Endothelial cell of umbilical vein (primary cell): ENCODE measurements around the gene CACNA2D3. TPM values are rescaled to one million over a fixed set of nuclear protein-coding genes. Genes with fewer than 3 reads are reported as not detected.

Source experiments
- BruUV-seq: library from RNA; stranded (reverse); fragments of 400-500 nt; replicated peaks from 2 replicates; lab custom pipeline; 2021; lab: Mats Ljungman, UMichigan
- CTCF ChIA-PET: fragments of 300-600, 350-600 bp; sonication (Branson Sonifier 250); formaldehyde crosslinking; loops from one replicate; lab custom pipeline; 2021; ENCODE audit warnings: antibody characterized with exemption, inconsistent platforms; lab: Charles Lee
- POLR2A ChIA-PET: fragments of 300-600, 350-600 bp; sonication (Branson Sonifier 250); formaldehyde crosslinking; loops from one replicate; lab custom pipeline; 2021; ENCODE audit warnings: antibody characterized with exemption, inconsistent platforms; lab: Charles Lee
- DNase-seq: peaks from one replicate; pipeline ENCODE4 v3.0.0-alpha.2; 2011; ENCODE audit warnings: low read depth, low spot score
- FAIRE-seq: peaks from 2 replicates; lab custom pipeline; 2011; peaks lifted over from hg19 to GRCh38; lab: Jason Lieb, UNC
- H2AFZ ChIP-seq: 2 replicates; pipeline ENCODE4 v1.6.0; 2012; ENCODE audit warnings: low read depth, low read length, control low read depth, inconsistent platforms
- H3K27ac ChIP-seq: 2 replicates; pipeline ENCODE4 v1.5.1; 2011; ENCODE audit warnings: low read depth, mild to moderate bottlenecking, control low read depth, low read length, moderate library complexity; ENCODE audit not compliant: insufficient read depth
- H3K27me3 ChIP-seq, 2 experiments: 2 replicates each; pipeline versions ENCODE4 v1.6.0 to v1.6.1; 2011; ENCODE audit warnings: low read length in 2 of 2, mixed read lengths in 1 of 2; ENCODE audit not compliant: control insufficient read depth in 2 of 2, insufficient read depth in 2 of 2
- H3K36me3 ChIP-seq, 2 experiments: 2 replicates in 1 of 2; 3 replicates in 1 of 2; pipeline ENCODE4 v1.5.1; 2011; ENCODE audit warnings: low read length in 2 of 2, mild to moderate bottlenecking in 1 of 2, moderate library complexity in 1 of 2; ENCODE audit not compliant: control insufficient read depth in 2 of 2, insufficient read depth in 2 of 2; ENCODE audit errors: extremely low read depth in 1 of 2
- H3K4me1 ChIP-seq: 3 replicates; pipeline ENCODE4 v1.5.1; 2011; ENCODE audit warnings: mild to moderate bottlenecking, low read length; ENCODE audit not compliant: control insufficient read depth, insufficient read depth; ENCODE audit errors: extremely low read depth
- H3K4me2 ChIP-seq: 2 replicates; pipeline ENCODE4 v1.6.1; 2011; ENCODE audit warnings: low read length, control low read depth, mixed read lengths; ENCODE audit not compliant: insufficient read depth
- H3K4me3 ChIP-seq, 3 experiments: fragments of 200-600 bp in 1 of 3; sonication (generic), shearing (Covaris generic) in 1 of 3; replicated peaks in 1 of 3; 2 replicates each; pipeline ENCODE4 v1.5.1; 2011 to 2016; ENCODE audit warnings: control low read depth in 3 of 3, low read length in 3 of 3, mild to moderate bottlenecking in 2 of 3, inconsistent platforms in 1 of 3, low read depth in 1 of 3, moderate library complexity in 1 of 3; ENCODE audit not compliant: insufficient read depth in 1 of 3
- H3K79me2 ChIP-seq: 2 replicates; pipeline ENCODE4 v1.6.0; 2012; ENCODE audit warnings: low read length, inconsistent platforms; ENCODE audit not compliant: control insufficient read depth, insufficient read depth
- H3K9ac ChIP-seq: replicated peaks from 2 replicates; pipeline ENCODE3; 2011; ENCODE audit warnings: low read length, control low read depth; ENCODE audit not compliant: insufficient read depth; ENCODE audit errors: extremely low read depth
- H3K9me1 ChIP-seq: replicated peaks from 3 replicates; pipeline ENCODE4 v1.6.0; 2011; ENCODE audit warnings: mild to moderate bottlenecking, low read length; ENCODE audit not compliant: control insufficient read depth, insufficient read depth; ENCODE audit errors: extremely low read depth
- H3K9me3 ChIP-seq: replicated peaks from 2 replicates; pipeline ENCODE4 v1.5.1; 2012; ENCODE audit warnings: low read length, inconsistent platforms; ENCODE audit not compliant: control insufficient read depth, insufficient read depth
- H4K20me1 ChIP-seq: replicated peaks from 2 replicates; pipeline ENCODE3; 2011; ENCODE audit warnings: mild to moderate bottlenecking, low read length; ENCODE audit not compliant: control insufficient read depth, insufficient read depth; ENCODE audit errors: extremely low read depth
- EZH2 ChIP-seq: IDR thresholded peaks from 2 replicates; pipeline ENCODE4 v1.6.1; 2012; ENCODE audit warnings: borderline replicate concordance, low read depth, mild to moderate bottlenecking, moderate library complexity, low read length, inconsistent platforms; ENCODE audit not compliant: severe bottlenecking
- FOS ChIP-seq: IDR thresholded peaks from 2 replicates; pipeline ENCODE4 v1.6.1; 2011; ENCODE audit warnings: mild to moderate bottlenecking, low read length, moderate library complexity, borderline replicate concordance; ENCODE audit not compliant: insufficient read depth
- GATA2 ChIP-seq: IDR thresholded peaks from 2 replicates; pipeline ENCODE4 v1.7.0; 2011; ENCODE audit warnings: low read depth, mild to moderate bottlenecking, moderate library complexity, mixed read lengths, low read length; ENCODE audit not compliant: insufficient read length, insufficient read depth
- JUN ChIP-seq: IDR thresholded peaks from 2 replicates; pipeline ENCODE4 v1.6.1; 2011; ENCODE audit warnings: borderline replicate concordance, low read depth; ENCODE audit not compliant: insufficient read length, insufficient read depth
- MAX ChIP-seq: IDR thresholded peaks from 2 replicates; pipeline ENCODE4 v1.6.1; 2011; ENCODE audit not compliant: insufficient read depth, insufficient read length
- MYC ChIP-seq: IDR thresholded peaks from one replicate; pipeline ENCODE4 v1.6.1; 2011; ENCODE audit warnings: mild to moderate bottlenecking, low read depth, low read length
- POLR2A ChIP-seq: IDR thresholded peaks from 2 replicates; pipeline ENCODE4 v1.6.1; 2012; ENCODE audit warnings: low read depth, mild to moderate bottlenecking, control low read depth, low read length
- POLR2AphosphoS5 ChIP-seq: IDR thresholded peaks from 2 replicates; pipeline ENCODE4 v1.6.1; 2012; ENCODE audit warnings: low read depth, mild to moderate bottlenecking, control low read depth, low read length, moderate library complexity; ENCODE audit not compliant: insufficient read depth
- dilution Hi-C: fragments of 300-500 bp; cut with MboI; formaldehyde crosslinking; loops from one replicate; pipeline ENCODE4 v1.15.0; 2019; ENCODE audit warnings: low sequenced_read_pairs; ENCODE audit not compliant: extremely low pct_ligation_motif_present
- intact Hi-C: fragments of 100-400 bp; cut with micrococcal nuclease; formaldehyde crosslinking; loops from one replicate; pipeline ENCODE4 v1.10.0; 2022
- polyA plus RNA-seq, 4 experiments: library from polyadenylated mRNA; depleted of rRNA in 3 of 4; stranded (reverse) in 3 of 4; unstranded in 1 of 4; fragments of >200 nt; gene quantifications; 2 replicates each; pipeline versions ENCODE4 v1.2.1 to v1.2.3, GENCODE V29; 2011 to 2012; ENCODE audit warnings: missing spikeins in 1 of 4
- total RNA-seq: library from RNA; stranded (reverse); gene quantifications from 2 replicates; pipeline ENCODE4 v1.2.3, GENCODE V29; 2021
- TF ChIP-seq, protein P1 (sequence below), 2 donors: IDR thresholded peaks; 1 replicate in 1 of 2; 2 replicates in 1 of 2; pipeline ENCODE4 v1.5.1; 2011; ENCODE audit warnings: low read length in 2 of 2, mild to moderate bottlenecking in 2 of 2, moderate library complexity in 2 of 2, control low read depth in 1 of 2, inconsistent platforms in 1 of 2, low read depth in 1 of 2; ENCODE audit not compliant: insufficient read depth in 1 of 2; ENCODE audit errors: extremely low read depth in 1 of 2

Gene CACNA2D3
- total and polyA plus RNA-seq, 2 donors (not counting 3 experiments of a cell fraction or from before 2014, with no cell fraction given), result not detected

DNA sequence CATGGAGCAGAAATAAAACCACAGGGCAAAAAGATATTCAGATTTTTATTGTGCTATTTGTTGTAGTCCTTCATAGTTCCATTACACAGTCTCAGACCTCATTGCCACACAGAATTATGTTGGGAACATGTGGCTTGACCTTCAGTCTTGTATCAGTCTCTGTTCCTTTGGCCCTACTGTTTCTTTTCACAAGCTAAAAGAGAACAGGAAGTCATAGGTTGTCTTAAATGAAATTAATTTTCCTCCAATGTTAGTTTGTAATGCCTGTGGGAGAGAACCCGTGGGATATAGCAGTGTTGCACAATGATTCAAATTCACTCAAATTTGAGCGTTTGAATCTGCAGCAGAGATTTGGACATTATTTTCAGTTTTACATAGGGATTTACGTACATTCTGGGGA is 445.6 kb downstream of the CACNA2D3 start:
- intact Hi-C loops, result no loop called here
- BruUV-seq, result no TSS peak

GRCh38 chr3:54570008-54570407 is 447.7 kb downstream of the CACNA2D3 start:
- H3K27me3 ChIP-seq, result no peaks in the 10 kb centered on the region
- dilution Hi-C loops (no loop called here), intact Hi-C loops (no loop called here)
- peaks cover 3% of the 10 kb centered on the region for H3K9me3 ChIP-seq
- no peak overlapping the region for H3K4me3 ChIP-seq
- ChIA-PET POLR2A (no interaction called here), CTCF (no interaction called here)
- no peak overlapping the region for H3K9ac ChIP-seq
- H4K20me1 ChIP-seq, result no peaks in the 10 kb centered on the region
- DNase-seq (no peak), FAIRE-seq (no peak)
- no peaks in the 10 kb centered on the region for H3K36me3 ChIP-seq
- no TSS peak for BruUV-seq
- H3K4me1 ChIP-seq, result no peaks in the 10 kb centered on the region
- H3K27ac ChIP-seq, result no peak overlapping the region
- H3K9me1 ChIP-seq, result no peaks in the 10 kb centered on the region
- no peaks in the 10 kb centered on the region for H3K79me2 ChIP-seq
- TF ChIP-seq POLR2A (no peak), MYC (no peak), FOS (no peak), EZH2 (no peak), MAX (no peak), POLR2AphosphoS5 (no peak), JUN (no peak), GATA2 (no peak)
- TF ChIP-seq, protein P1, sequence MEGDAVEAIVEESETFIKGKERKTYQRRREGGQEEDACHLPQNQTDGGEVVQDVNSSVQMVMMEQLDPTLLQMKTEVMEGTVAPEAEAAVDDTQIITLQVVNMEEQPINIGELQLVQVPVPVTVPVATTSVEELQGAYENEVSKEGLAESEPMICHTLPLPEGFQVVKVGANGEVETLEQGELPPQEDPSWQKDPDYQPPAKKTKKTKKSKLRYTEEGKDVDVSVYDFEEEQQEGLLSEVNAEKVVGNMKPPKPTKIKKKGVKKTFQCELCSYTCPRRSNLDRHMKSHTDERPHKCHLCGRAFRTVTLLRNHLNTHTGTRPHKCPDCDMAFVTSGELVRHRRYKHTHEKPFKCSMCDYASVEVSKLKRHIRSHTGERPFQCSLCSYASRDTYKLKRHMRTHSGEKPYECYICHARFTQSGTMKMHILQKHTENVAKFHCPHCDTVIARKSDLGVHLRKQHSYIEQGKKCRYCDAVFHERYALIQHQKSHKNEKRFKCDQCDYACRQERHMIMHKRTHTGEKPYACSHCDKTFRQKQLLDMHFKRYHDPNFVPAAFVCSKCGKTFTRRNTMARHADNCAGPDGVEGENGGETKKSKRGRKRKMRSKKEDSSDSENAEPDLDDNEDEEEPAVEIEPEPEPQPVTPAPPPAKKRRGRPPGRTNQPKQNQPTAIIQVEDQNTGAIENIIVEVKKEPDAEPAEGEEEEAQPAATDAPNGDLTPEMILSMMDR (IDR thresholded peaks at IDR 0.05; ENCODE audit: extremely low read depth in 1 of 2, insufficient read depth in 1 of 2, low read depth in 1 of 2, low read length in 2 of 2), result no peak
- H2AFZ ChIP-seq, result no peak overlapping the region
- no peak overlapping the region for H3K4me2 ChIP-seq

More for the DNA sequence above, 445.6 kb downstream of the CACNA2D3 start:
- no peak overlapping the region for H3K4me3 ChIP-seq
- no peaks in the 10 kb centered on the region for H3K4me1 ChIP-seq
- dilution Hi-C loops, result no loop called here
- no peak overlapping the region for H2AFZ ChIP-seq
- POLR2A ChIA-PET, result no interaction called here
- TF ChIP-seq MAX, result no peak
- CTCF ChIA-PET, result no interaction called here
- H3K4me2 ChIP-seq, result no peak overlapping the region
- H3K9me1 ChIP-seq, result no peaks in the 10 kb centered on the region
- H3K27me3 ChIP-seq, result no peaks in the 10 kb centered on the region
- DNase-seq, result no peak
- H3K27ac ChIP-seq, result no peak overlapping the region
- H3K79me2 ChIP-seq, result no peaks in the 10 kb centered on the region
- no peaks in the 10 kb centered on the region for H4K20me1 ChIP-seq
- no peaks in the 10 kb centered on the region for H3K36me3 ChIP-seq
- no peak overlapping the region for H3K9ac ChIP-seq
- peaks cover 4% of the 10 kb centered on the region for H3K9me3 ChIP-seq
- FAIRE-seq, result no peak
